CD4-positive, alpha-beta T cell treated with Interleukin-10 for 1 hour (primary cell): ENCODE measurements around the gene TRAF2.

Experiments
- DNase-seq: peaks from one replicate; pipeline ENCODE4 v3.0.0-alpha.2; 2020

TRAF2 gene

DNA sequence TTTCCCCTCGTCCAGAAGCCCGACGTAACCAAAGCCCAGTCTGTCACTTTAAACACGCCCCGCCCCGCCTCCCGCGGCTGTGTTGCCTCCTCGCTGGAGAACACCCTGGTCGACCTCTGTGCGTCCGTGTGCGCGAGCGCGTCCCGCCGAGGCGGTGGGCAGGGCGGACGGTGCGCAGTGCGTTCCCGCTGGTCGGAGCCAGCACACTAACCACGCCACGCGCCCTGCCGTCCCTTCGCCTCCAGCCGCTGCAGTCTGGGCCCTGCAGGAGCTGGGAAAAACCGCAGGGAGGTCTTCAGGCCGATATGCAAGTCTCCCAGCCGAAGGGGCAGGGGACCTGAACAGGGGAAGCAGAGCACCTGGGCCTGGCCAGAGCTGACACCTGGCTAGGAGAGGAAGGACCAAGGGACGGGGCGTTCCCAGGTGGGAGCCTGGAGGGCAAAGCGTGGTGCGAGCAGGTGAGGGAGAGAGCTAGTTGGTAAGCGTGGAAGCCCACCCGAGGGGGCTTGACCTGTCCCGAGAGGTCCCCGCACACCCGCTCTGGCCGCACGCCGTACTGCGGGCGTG, 38.4 kb upstream of the TRAF2 start:
- DNase-seq, result peak; percentile 76

- peak; percentile 34 for DNase-seq
Measured at GRCh38 chr9:136848393-136849037, 37.8 kb upstream of the TRAF2 start.

DNA sequence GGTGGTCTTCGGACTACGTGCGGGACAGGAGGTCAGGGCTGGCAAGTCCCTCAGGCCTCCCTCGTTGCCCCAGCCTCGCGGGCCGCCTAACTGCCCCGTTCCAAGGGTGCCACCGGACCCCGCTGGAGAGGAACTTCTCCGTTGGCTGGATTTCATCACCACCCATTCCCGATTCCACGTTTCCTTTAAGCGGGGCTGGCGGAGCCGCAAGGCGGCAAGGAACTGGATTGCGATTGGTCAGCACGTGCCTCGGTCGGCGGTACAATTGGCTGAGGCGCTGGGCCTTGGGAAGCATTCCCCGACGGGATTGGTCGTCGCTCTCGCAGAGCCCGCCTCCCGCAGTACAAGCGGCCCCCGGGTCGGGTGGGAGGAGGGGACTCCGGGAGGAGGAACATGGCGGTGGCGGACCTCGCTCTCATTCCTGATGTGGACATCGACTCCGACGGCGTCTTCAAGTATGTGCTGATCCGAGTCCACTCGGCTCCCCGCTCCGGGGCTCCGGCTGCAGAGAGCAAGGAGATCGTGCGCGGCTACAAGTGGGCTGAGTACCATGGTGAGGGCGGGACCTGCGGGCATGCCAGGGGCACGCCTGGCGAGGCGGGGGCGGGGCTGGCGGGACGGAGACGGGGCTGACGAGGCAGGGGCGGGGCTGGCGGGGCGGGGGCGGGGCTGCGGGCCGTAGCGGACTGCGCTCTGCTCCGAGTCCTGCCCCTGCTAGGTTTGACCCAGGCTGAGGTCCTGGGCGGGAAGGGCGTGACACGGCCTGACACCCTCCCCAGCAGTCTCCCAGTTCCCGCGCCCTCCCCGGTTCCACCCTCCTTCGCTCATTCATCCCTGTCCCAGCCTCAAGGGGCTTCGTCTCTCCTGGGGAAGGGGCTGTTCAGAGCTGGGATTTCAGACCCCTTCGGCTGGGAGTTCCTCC, 37.0 kb upstream of the TRAF2 start, which contains the start of gene PHPT1:
Gene PHPT1, plus strand, starts transcription at position 372 of the 922 bp plus-strand sequence. Its CDS starts 22 bp downstream, at position 394.
- DNase-seq, result peak; percentile 97

- DNase-seq, result no peak
Measured at GRCh38 chr9:136849960-136850865, 36.1 kb upstream of the TRAF2 start.

DNA sequence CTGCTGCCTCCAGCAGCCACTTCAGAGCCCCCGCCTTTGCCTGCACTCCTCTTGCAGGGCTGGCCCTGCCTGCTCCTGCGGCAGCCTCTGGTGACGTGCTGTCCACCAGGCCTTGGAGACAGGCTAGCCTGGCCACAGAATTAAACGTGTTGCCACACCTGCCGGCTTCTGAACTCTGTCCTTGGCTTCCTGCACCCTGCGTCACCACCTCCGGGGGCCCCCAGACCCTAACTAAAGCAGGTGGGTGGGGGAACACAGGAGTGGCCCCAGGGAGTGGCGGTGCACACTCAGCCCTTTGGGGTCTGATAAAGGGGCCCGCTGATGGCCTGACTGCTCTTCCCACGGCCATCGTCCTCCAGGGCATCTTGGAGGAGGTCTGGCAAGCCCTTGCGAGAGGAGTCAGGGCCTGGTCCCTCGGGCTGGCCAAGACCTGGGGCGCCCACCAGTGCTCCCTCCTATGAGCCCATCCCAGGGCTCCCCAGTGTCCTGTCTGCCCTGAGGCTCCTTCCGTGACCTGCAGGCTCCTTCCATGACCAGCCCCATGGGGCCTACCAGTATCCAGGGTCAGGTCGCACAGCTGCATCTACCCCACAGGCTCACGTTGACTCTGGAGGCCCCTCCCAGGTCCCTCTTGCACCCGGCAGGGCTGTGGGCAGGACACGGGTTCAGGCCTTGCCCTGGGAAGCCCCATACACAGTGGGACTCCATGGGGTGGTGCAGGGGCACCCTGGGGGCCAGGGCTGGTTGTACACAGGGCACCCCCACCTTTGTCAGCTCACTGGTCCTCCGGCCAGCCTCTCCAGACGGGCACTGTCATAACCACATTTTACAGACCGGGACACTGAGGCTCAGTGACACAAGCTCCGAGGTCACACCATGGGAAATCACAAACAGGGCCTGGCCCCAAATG, 35.2 kb upstream of the TRAF2 start:
- DNase-seq, result no peak

DNA sequence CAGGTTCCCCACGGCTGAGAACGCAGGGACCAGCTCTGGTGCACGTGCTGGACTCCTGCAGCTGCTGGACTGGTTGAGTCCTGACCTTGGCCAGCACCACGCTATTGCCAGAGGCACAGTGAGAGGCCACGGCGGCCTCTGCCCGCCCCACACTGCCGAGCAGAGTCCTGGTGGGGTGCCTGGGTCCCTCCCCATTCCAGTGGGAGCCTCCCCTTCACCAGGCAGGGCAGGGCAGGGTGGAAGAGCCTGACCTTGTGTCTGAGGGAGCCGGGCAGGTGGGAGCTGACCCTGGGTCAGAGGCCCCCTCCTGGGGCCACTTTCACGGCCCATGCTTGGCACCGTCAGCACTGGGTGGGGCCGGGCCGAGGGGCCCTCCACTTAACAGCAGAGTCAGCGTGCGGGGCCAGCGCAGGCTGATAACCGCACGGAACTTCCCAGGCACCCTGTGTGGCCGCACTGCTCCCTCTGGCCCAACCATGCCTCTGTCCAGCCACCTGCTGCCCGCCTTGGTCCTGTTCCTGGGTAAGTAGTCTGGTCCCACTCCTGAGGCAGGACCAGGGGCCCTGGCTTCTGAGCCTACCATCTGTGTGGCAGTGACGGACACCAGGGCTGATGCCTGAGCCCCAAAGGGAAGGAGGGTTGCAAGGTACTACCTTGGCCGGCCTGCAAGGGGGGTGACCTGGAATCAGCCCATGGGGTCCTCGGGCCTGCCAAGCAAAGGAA, 34.2 kb upstream of the TRAF2 start, which contains the start of gene MAMDC4:
Gene MAMDC4, plus strand, starts transcription at position 406 of the 723 bp plus-strand sequence. Its CDS starts 71 bp downstream, at position 477.
- no peak for DNase-seq

- DNase-seq, result no peak
Measured at GRCh38 chr9:136852664-136853595, 33.4 kb upstream of the TRAF2 start.

DNA sequence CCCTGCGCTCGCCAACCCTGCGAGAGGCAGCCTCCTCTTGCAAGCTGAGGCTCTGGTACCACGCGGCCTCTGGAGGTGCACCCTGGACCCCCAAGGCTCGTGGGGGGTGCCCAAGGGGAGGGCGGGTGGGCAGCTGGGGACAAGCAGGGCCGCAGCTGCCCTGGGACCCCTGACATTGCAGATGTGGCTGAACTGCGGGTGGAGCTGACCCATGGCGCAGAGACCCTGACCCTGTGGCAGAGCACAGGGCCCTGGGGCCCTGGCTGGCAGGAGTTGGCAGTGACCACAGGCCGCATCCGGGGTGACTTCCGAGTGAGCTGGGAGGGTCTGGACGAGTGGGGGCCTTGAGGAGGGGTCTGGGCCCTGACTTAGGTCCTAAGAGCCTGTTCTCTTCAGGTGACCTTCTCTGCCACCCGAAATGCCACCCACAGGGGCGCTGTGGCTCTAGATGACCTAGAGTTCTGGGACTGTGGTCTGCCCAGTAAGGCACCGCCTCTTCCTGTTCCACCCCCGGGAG, 32.7 kb upstream of the TRAF2 start:
- DNase-seq, result peak; percentile 13

GRCh38 chr9:136854113-136854841, 32.0 kb upstream of the TRAF2 start:
- DNase-seq, result no peak

DNA sequence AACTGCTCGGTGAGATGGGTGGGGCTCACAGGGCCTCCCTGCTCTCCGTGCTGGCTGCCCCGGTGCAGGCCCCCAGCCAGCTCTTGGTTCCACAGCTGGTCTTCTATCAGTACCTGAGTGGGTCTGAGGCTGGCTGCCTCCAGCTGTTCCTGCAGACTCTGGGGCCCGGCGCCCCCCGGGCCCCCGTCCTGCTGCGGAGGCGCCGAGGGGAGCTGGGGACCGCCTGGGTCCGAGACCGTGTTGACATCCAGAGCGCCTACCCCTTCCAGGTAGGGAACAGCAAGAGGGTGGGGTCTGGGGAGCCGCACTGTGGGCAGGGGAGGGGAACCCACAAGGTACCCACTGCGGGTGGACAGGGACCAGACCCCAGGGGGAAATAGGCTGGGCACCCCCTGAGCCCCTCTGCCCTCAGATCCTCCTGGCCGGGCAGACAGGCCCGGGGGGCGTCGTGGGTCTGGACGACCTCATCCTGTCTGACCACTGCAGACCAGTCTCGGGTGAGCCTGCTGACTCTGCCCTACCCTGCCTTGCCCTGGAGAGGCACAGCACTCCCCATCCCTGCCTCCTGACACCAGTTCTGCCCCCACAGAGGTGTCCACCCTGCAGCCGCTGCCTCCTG, 31.4 kb upstream of the TRAF2 start:
- DNase-seq, result no peak

GRCh38 chr9:136855461-136856078, 30.7 kb upstream of the TRAF2 start:
- no peak for DNase-seq

GRCh38 chr9:136856079-136856476, 30.2 kb upstream of the TRAF2 start:
- DNase-seq, result no peak

GRCh38 chr9:136856541-136857141, 29.7 kb upstream of the TRAF2 start:
- DNase-seq, result no peak

- DNase-seq, result no peak
Measured at GRCh38 chr9:136857166-136857565, 29.1 kb upstream of the TRAF2 start.

GRCh38 chr9:136857581-136858412, 28.5 kb upstream of the TRAF2 start:
- DNase-seq, result no peak

- DNase-seq, result no peak
Measured at GRCh38 chr9:136858452-136858843, 27.9 kb upstream of the TRAF2 start.
